ENCODE results near the gene FRMD4A.

Gene FRMD4A

DNA sequence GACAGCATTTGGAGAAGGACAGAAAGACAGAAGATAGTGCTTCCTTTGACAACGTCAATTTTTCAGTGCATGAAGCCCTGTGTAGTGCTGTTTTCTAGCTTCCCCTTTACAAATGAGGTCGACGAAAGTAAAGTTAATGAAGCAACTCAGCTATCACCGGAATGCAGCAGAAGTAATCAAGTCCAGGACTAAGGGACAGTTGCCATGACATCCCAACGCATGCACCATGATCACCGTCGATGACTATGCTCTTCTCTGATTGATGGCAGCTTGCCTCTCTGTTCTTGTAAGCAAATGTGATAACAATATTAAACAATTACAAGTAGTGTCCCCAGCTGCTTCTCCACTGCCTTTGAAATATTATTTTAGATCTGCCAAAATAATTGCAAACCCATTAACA, 205.8 kb downstream of the FRMD4A start:
- H3K4me1 ChIP-seq: no peaks in the 10 kb centered on the region
- TF ChIP-seq, protein P1, sequence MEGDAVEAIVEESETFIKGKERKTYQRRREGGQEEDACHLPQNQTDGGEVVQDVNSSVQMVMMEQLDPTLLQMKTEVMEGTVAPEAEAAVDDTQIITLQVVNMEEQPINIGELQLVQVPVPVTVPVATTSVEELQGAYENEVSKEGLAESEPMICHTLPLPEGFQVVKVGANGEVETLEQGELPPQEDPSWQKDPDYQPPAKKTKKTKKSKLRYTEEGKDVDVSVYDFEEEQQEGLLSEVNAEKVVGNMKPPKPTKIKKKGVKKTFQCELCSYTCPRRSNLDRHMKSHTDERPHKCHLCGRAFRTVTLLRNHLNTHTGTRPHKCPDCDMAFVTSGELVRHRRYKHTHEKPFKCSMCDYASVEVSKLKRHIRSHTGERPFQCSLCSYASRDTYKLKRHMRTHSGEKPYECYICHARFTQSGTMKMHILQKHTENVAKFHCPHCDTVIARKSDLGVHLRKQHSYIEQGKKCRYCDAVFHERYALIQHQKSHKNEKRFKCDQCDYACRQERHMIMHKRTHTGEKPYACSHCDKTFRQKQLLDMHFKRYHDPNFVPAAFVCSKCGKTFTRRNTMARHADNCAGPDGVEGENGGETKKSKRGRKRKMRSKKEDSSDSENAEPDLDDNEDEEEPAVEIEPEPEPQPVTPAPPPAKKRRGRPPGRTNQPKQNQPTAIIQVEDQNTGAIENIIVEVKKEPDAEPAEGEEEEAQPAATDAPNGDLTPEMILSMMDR (IDR thresholded peaks at IDR 0.05; ENCODE audit: low read depth, low read length): no peak
- H3K36me3 ChIP-seq: no peaks in the 10 kb centered on the region

DNA sequence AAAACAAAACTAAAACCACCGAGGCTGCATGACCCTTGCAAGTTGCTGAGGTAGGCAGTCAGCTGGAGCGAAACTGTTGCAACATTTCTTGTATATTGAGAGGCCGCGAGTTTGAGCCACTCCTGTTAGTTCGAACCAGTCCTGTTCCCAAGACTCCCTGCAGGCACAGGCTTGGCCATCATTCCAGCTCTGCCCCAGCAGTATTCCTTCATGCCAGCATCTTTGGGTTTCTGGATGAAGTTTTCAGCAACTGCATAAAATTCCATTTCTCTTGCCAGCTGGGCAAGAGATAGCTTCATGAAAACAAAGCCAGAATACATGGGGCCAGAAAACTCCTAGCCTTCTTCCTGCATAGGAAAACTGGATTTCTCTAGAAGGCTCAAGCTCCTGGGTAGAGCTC, 207.6 kb downstream of the FRMD4A start:
- TF ChIP-seq, protein P1 (IDR thresholded peaks at IDR 0.05; ENCODE audit: low read depth, low read length): no peak
- H3K27me3 ChIP-seq: no peaks in the 10 kb centered on the region; the same call in 1 of the 2 replicates
- DNase-seq: no peak
- no peaks in the 10 kb centered on the region for H3K4me1 ChIP-seq
- H3K9me3 ChIP-seq: no peaks in the 10 kb centered on the region
- no peak overlapping the region for H3K4me3 ChIP-seq (ENCODE audit: low read depth, low read length)
- H3K36me3 ChIP-seq: no peaks in the 10 kb centered on the region

More for the DNA sequence above, 205.8 kb downstream of the FRMD4A start:
- Histone ChIP-seq H3K27me3 (no peaks in the 10 kb centered on the region; the same call in 1 of the 2 replicates), H3K9me3 (no peaks in the 10 kb centered on the region), H3K4me3 (ENCODE audit: low read depth, low read length) (no peak overlapping the region)
- no peak for DNase-seq

DNA sequence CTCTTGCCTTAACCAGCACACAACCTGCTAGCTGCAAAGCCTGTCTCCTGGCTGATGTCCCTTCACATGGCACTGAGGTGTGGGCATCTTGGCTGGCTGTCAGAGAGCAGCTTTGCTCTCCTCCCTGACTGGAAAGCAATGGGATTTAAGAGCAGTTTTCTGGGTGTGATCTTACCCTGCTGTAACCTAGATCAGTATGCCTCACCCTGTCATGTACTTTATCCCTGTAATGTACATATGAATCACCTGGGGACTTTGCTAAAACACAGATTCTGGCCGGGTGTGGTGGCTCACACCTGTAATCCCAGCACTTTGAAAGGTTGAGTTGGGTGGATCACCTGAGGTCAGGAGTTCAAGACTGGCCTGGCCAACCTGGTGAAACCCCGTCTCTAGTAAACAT, 209.9 kb downstream of the FRMD4A start:
- H3K9me3 ChIP-seq: no peaks in the 10 kb centered on the region
- H3K27me3 ChIP-seq: no peaks in the 10 kb centered on the region
- H3K4me3 ChIP-seq (ENCODE audit: low read depth, low read length): no peak overlapping the region
- TF ChIP-seq, protein P1 (IDR thresholded peaks at IDR 0.05; ENCODE audit: low read depth, low read length): no peak
- H3K36me3 ChIP-seq: no peaks in the 10 kb centered on the region
- no peaks in the 10 kb centered on the region for H3K4me1 ChIP-seq
- no peak for DNase-seq

DNA sequence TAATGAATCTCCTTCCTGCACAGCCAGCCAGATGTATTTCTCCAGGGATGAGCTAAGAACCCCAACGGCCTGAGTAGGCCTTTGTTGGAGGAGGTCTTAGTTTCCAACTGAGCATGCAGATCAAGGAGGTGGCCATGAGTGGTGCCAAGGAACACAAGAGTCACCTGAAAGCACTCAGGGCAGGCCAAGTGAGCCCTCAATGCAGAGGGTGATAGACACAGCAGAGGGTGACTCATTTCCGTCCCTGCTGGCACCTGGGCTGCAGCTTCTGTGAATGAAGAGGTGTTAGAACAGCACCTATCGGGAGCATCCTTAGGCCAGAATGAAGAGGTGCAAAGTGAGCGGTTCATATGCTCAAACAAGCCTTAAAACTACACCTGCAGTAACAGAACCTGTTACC, 211.8 kb downstream of the FRMD4A start:
- H3K36me3 ChIP-seq: no peaks in the 10 kb centered on the region
- no peak overlapping the region for H3K4me3 ChIP-seq (ENCODE audit: low read depth, low read length)
- TF ChIP-seq, protein P1 (IDR thresholded peaks at IDR 0.05; ENCODE audit: low read depth, low read length): no peak
- H3K4me1 ChIP-seq: no peaks in the 10 kb centered on the region
- H3K27me3 ChIP-seq: no peaks in the 10 kb centered on the region
- no peaks in the 10 kb centered on the region for H3K9me3 ChIP-seq
- DNase-seq: no peak

DNA sequence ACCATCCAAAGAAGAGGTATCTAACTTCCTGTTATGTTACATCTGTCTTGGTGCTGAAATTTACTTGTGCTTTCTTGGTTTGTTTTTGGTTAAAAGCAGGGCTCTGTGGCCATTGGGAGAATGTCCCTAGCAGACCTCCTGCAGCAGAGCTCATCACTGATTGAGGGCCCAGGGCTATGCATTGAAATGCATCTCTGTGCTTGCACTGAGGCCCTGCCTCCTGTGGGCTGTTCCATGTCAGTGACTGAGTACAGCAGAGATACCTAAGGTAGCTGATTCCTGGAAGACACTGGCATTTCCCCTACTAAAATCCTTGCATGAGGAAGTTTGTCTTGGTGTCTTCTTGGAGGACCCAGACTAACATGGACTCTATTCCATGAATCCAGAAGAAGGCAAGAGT, 213.9 kb downstream of the FRMD4A start:
- H3K9me3 ChIP-seq: no peaks in the 10 kb centered on the region
- H3K4me3 ChIP-seq (ENCODE audit: low read depth, low read length): no peak overlapping the region
- no peak for DNase-seq
- TF ChIP-seq, protein P1 (IDR thresholded peaks at IDR 0.05; ENCODE audit: low read depth, low read length): no peak
- H3K4me1 ChIP-seq: no peaks in the 10 kb centered on the region
- no peaks in the 10 kb centered on the region for H3K27me3 ChIP-seq
- no peaks in the 10 kb centered on the region for H3K36me3 ChIP-seq

DNA sequence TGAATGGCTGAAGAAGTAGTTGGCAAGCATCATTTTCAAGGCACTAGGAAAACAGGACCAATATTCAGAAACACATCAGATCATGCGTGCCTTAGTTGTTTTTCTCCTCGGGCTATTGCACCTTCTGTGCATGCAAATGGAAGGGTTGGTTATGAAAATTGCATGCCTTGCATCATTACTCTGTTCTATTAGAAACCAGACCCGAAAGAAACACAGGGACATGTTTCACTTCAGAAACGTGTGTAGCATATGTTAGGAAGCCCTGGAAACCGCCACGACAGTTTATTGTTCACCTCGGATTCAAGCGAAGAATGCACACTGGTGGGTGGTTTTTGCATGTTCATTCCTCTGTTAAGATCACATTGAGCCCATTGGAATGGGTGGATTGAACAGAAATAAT, 214.7 kb downstream of the FRMD4A start:
- H3K36me3 ChIP-seq: no peaks in the 10 kb centered on the region
- DNase-seq: no peak

More for the DNA sequence above, 214.7 kb downstream of the FRMD4A start:
- Histone ChIP-seq H3K27me3 (no peaks in the 10 kb centered on the region), H3K4me1 (no peaks in the 10 kb centered on the region), H3K9me3 (no peaks in the 10 kb centered on the region), H3K4me3 (ENCODE audit: low read depth, low read length) (no peak overlapping the region)
- TF ChIP-seq, protein P1 (IDR thresholded peaks at IDR 0.05; ENCODE audit: low read depth, low read length): no peak

Measured in BE2C (cell line).